Glomerular visceral epithelial cell (primary cell): ENCODE data around the gene KCNIP1.
A peak's percentile ranks its signal among the peaks of the same experiment; 100 is the strongest.

Source experiments
- DNase-seq: peaks from one replicate; pipeline ENCODE4 v3.0.0-alpha.2; 2016; ENCODE audit errors: extremely low spot score

KCNIP1 gene

GRCh38 chr5:170711300-170711699 is 207.5 kb downstream of the KCNIP1 start:
- DNase-seq: no peak

DNA sequence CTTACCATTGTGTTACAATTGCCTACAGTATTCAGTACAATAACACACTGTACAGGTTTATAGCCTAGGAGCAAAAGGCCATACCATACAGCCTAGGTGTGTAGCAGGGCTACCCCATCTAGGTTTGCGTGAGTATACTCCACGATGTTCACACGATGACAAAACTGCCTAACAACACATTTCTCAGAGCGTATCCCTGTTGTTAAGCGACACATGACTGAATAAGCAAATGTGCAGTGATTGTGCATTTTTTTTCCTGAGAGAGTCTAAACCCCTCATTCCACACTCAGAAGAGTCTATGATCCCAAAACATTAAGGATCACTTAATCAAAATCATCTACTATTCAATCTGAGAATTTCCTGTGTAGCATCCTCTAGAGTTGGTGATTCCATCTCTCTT is 211.3 kb downstream of the KCNIP1 start:
- no peak for DNase-seq

GRCh38 chr5:170716396-170716795 is 212.6 kb downstream of the KCNIP1 start:
- no peak for DNase-seq

DNA sequence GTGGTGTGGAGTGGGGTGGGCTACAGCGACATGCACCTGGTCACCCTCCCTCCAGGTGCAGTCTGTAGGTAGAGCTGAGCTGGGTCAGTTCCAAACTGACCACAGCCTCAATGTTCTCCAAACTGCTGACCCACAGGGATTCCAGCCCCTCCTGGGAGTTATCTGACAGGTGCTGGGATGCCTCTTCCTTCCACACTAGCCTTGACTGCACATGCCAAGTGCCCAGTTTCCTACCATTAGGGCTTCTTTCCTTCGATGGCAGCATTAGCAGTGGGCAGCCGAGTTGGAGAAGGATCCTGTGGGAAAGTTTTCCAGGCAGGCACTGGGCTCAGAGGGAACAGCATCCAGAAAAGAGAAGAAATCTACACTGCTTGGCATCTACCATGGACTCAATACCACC is 215.7 kb downstream of the KCNIP1 start:
- DNase-seq: no peak

DNA sequence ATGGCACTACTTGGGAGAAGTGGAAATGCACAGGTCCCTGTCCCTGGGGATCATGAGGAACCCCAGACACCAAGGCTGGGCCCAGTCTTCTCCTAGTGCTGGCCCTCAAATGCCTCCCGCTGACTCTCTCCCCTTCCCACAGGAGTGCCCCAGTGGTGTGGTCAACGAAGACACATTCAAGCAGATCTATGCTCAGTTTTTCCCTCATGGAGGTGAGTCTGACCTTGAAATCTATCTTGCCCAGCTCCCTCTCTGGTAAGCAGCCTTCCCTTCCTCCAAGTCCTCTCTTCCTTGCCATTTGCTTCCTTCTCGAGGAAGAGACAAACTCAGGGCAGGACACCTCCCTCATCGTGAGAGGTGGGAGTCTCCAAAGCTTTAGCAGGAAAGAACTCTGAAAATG is 216.4 kb downstream of the KCNIP1 start:
- DNase-seq: no peak

DNA sequence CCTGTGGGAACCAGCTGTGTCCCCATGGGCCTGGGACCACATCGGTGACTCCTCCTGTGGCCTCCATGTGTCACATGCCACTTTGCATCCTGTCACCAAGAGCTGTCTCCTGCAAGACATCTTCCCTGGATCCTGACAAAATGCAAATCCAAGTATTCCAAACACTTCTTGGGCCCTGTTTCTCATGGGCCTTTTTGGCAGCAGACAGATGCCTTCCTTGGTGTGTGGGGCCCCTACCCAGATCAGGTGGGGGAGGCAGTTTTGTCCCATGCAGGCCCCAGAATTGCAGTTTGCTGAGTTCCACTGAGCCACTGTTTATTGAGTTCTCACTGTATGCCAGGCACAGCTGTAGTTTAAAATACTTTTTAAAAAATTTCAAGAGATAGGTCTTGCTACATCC is 217.2 kb downstream of the KCNIP1 start:
- no peak for DNase-seq

DNA sequence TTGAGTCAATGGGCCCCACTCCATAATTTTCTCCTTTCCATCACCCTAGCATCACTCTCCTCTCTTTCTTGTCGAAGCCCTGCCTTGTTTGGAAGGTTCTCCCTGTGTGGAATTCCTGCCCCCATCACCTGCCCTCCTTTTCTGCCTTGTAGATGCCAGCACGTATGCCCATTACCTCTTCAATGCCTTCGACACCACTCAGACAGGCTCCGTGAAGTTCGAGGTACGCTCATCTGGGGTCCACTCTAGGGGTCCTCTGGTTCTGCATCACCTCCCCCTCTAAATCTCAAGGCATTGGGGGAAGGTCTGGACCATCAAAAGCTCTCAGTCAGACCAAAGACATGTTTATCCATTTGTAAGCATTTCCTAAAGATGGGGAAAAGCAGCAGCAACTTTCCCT is 217.9 kb downstream of the KCNIP1 start:
- no peak for DNase-seq

GRCh38 chr5:170722316-170722715 is 218.5 kb downstream of the KCNIP1 start:
- DNase-seq: no peak

- DNase-seq: no peak
Measured at GRCh38 chr5:170731052-170731451, 227.2 kb downstream of the KCNIP1 start.

GRCh38 chr5:170732685-170733084 is 228.9 kb downstream of the KCNIP1 start:
- no peak for DNase-seq

- no peak for DNase-seq
Measured at GRCh38 chr5:170736966-170737365, 233.1 kb downstream of the KCNIP1 start.

- DNase-seq: no peak
Measured at GRCh38 chr5:170737591-170737990, 233.8 kb downstream of the KCNIP1 start.

DNA sequence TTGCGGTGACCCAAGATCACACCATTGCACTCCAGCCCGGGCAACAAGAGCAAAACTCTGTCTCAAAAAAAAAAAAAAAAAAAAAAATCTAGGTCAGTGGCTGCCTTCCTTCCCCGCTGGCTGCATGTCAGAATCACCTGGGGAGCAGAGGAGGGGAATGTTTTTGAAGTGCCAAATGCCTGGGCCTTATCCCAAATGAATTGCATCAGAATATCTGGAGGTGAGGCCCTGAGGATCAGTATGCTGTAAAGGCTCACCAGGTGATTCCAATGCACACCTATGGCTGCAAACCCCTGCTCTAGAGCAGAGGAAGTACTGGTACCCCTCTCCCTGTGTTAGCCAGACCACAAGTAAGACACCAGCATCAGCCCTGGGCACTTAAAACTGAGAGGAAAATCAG is 235.0 kb downstream of the KCNIP1 start:
- no peak for DNase-seq

DNA sequence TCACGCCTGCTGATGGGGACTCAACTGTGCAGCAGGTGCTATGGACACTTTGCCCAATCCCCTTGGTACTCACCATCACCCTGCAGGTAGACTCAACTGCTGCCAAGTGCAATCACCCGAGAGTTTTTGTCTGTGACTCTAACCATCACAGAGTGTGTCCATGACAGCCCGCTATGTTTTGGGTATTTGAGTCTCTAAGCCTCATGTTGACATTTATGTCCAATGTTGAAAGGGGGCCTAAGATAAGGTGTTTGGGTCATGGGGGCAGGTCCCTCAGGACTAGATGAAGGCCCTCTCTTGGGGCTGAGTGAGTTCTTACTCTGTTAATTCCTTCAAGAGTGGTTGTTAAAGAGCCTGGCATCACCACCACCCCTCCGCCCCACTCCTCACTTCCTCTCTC is 235.6 kb downstream of the KCNIP1 start:
- DNase-seq: no peak

GRCh38 chr5:170740551-170741205 is 236.9 kb downstream of the KCNIP1 start:
- no peak for DNase-seq

- DNase-seq: no peak
Measured at GRCh38 chr5:170741801-170742200, 238.0 kb downstream of the KCNIP1 start.

GRCh38 chr5:170743876-170744212 is 240.0 kb downstream of the KCNIP1 start:
- no peak for DNase-seq

- DNase-seq: peak; percentile 44
Measured at GRCh38 chr5:170745481-170746071, 241.8 kb downstream of the KCNIP1 start.

- DNase-seq: no peak
Measured at GRCh38 chr5:170746075-170746960, 242.5 kb downstream of the KCNIP1 start.

DNA sequence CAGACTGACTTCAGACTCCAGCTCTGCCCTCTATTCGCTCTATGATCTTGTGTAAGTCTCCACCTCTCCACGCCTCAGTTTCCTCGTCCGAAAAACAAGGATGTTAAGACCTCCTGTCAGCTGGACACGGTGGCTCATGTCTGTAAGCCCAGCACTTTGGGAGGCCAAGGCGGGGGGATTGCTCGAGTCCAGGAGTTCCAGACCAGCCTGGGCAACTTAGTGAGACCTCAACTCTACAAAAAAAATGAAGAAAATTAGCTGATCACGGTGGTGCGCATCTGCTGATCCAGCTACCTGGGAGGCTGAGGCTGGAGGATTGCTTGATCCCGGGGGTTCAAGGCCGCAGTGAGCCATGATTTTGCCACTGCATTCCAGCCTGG is 243.1 kb downstream of the KCNIP1 start:
- DNase-seq: no peak

DNA sequence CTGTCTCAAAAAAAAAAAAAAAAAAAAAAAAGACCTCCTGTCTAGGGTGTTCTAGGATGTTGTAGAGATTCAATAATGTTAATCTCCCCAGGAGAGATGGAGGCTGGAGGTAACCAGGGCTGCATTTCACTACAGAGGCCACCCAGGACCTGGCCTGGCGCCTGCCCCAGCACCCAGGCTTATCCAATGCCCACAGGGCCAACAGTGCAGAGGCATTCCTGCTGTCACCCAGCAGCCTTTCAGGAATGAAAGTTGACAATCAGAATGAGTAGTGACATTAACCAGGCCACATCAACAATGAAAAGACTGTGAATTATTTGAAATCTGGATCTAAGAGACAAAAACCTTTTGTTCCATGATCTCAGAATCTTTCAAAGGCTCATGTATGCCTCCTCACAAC is 243.5 kb downstream of the KCNIP1 start:
- no peak for DNase-seq

- DNase-seq: no peak
Measured at GRCh38 chr5:170747851-170748250, 244.0 kb downstream of the KCNIP1 start.

GRCh38 chr5:170748951-170749471 is 245.2 kb downstream of the KCNIP1 start:
- DNase-seq: no peak
